HepG2 (cell line): ENCODE data around the gene ETS2. TPM values are rescaled to one million over a fixed set of nuclear protein-coding genes. Genes with fewer than 3 reads are reported as not detected.

Experiments
- ATAC-seq: fragments of 200-7000 bp; cut with Tn5 transposase; 3 replicates; pipeline ENCODE4 v1.9.1; 2020; ENCODE audit warnings: mild to moderate bottlenecking, moderate library complexity
- BruUV-seq: library from RNA; stranded (reverse); fragments of 400-500 nt; replicated peaks from 2 replicates; lab custom pipeline; 2021; lab: Mats Ljungman, UMichigan
- CTCF ChIA-PET: fragments of 300-600 bp; formaldehyde crosslinking; extraction: SDS; loops from one replicate; lab custom pipeline; 2021; ENCODE audit warnings: low total read pairs, inconsistent platforms, low intra/inter-chr PET ratio; lab: Yijun Ruan, JAX
- POLR2A ChIA-PET: fragments of 350-600 bp; sonication (Branson Sonifier 250); formaldehyde crosslinking; loops from one replicate; lab custom pipeline; 2020; ENCODE audit warnings: antibody characterized with exemption, inconsistent platforms; lab: Yijun Ruan, JAX
- DNase-seq: peaks from one replicate; pipeline ENCODE4 v3.0.0-alpha.2; 2015; ENCODE audit warnings: low spot score
- FAIRE-seq: peaks from 3 replicates; lab custom pipeline; 2011; peaks lifted over from hg19 to GRCh38; lab: Jason Lieb, UNC
- H2AFZ ChIP-seq: one replicate; pipeline ENCODE4 v1.6.1; 2011; ENCODE audit warnings: low read length, inconsistent platforms
- H3K27ac ChIP-seq: fragments of 300-600 bp; 3 replicates; pipeline ENCODE4 v1.8.0; 2011; ENCODE audit warnings: mixed run types, mild to moderate bottlenecking, mixed read lengths, low read length, inconsistent platforms; ENCODE audit not compliant: insufficient read depth; ENCODE audit errors: extremely low read length
- H3K27me3 ChIP-seq, 2 experiments: fragments of 200-600 bp in 1 of 2; 2 replicates in 1 of 2; 3 replicates in 1 of 2; pipeline versions ENCODE4 v1.6.0 to v1.8.0; 2011; ENCODE audit warnings: low read length in 2 of 2, mild to moderate bottlenecking in 2 of 2, moderate library complexity in 2 of 2, inconsistent platforms in 1 of 2; ENCODE audit not compliant: insufficient read depth in 2 of 2, control insufficient read depth in 1 of 2
- H3K36me3 ChIP-seq, 2 experiments: fragments of 200-600 bp in 1 of 2; replicated peaks in 1 of 2; 2 replicates in 1 of 2; 3 replicates in 1 of 2; pipeline versions ENCODE4 v1.5.1 to v1.8.0; 2011; ENCODE audit warnings: low read length in 2 of 2, inconsistent platforms in 1 of 2; ENCODE audit not compliant: insufficient read depth in 2 of 2, control insufficient read depth in 1 of 2
- H3K4me1 ChIP-seq: 2 replicates; pipeline ENCODE4 v1.5.1; 2012; ENCODE audit warnings: low read length, inconsistent platforms; ENCODE audit not compliant: insufficient read depth
- H3K4me2 ChIP-seq: 2 replicates; pipeline ENCODE4 v1.6.0; 2011; ENCODE audit warnings: low read depth, low read length, inconsistent platforms
- H3K4me3 ChIP-seq, 3 experiments: fragments of 200-600 bp in 1 of 3; sonication (generic), shearing (Covaris generic) in 1 of 3; replicated peaks in 1 of 3; 2 replicates each; pipeline ENCODE4 v1.5.1; 2011 to 2016; ENCODE audit warnings: low read length in 3 of 3, inconsistent platforms in 2 of 3, low read depth in 2 of 3, mild to moderate bottlenecking in 2 of 3, control low read depth in 1 of 3, mixed read lengths in 1 of 3; ENCODE audit not compliant: insufficient read depth in 1 of 3
- H3K79me2 ChIP-seq: one replicate; pipeline ENCODE4 v1.6.1; 2011; ENCODE audit warnings: low read length, inconsistent platforms; ENCODE audit not compliant: insufficient read depth
- H3K9ac ChIP-seq: 2 replicates; pipeline ENCODE4 v1.6.0; 2011; ENCODE audit warnings: mild to moderate bottlenecking, low read depth, low read length, inconsistent platforms; ENCODE audit not compliant: insufficient read depth
- H3K9me3 ChIP-seq: 2 replicates; pipeline ENCODE4 v1.5.1; 2012; ENCODE audit warnings: mild to moderate bottlenecking, low read length
- H4K20me1 ChIP-seq: 2 replicates; pipeline ENCODE4 v1.6.0; 2011; ENCODE audit warnings: inconsistent platforms, mild to moderate bottlenecking, low read length, moderate library complexity; ENCODE audit not compliant: insufficient read depth
- FOXA3 ChIP-seq: IDR thresholded peaks from 2 replicates; pipeline ENCODE4 v1.6.1; 2016; ENCODE audit warnings: missing genetic modification reagents, missing compliant biosample characterization
- POLR2A ChIP-seq, 2 experiments: IDR thresholded peaks; 2 replicates each; pipeline ENCODE4 v1.6.1; 2011; ENCODE audit warnings: low read depth in 2 of 2, low read length in 2 of 2, mild to moderate bottlenecking in 1 of 2, moderate library complexity in 1 of 2; ENCODE audit not compliant: insufficient read depth in 1 of 2
- POLR2AphosphoS2 ChIP-seq: IDR thresholded peaks from 2 replicates; pipeline ENCODE4 v1.6.1; 2011; ENCODE audit warnings: low read depth, low read length, improper control_type of control experiment
- REL ChIP-seq: sonication (generic); formaldehyde crosslinking; conservative IDR thresholded peaks from 2 replicates; pipeline ENCODE4 v1.8.0; 2022; ENCODE audit warnings: mild to moderate bottlenecking, missing genetic modification reagents, moderate library complexity
- ZNF280B ChIP-seq: sonication (generic); formaldehyde crosslinking; IDR thresholded peaks from 2 replicates; pipeline ENCODE4 v1.5.0; 2020; ENCODE audit warnings: missing genetic modification reagents, mild to moderate bottlenecking, borderline replicate concordance
- ZNF34 ChIP-seq: sonication (generic); formaldehyde crosslinking; IDR thresholded peaks from 2 replicates; pipeline ENCODE4 v1.4.0; 2020; ENCODE audit warnings: mild to moderate bottlenecking, missing genetic modification reagents, borderline replicate concordance
- ZNF672 ChIP-seq: sonication (generic); formaldehyde crosslinking; IDR thresholded peaks from 2 replicates; pipeline ENCODE4 v1.8.1; 2022; ENCODE audit warnings: missing genetic modification reagents
- ZNF691 ChIP-seq: sonication (generic); formaldehyde crosslinking; IDR thresholded peaks from 2 replicates; pipeline ENCODE4 v1.4.0; 2020; ENCODE audit warnings: missing genetic modification reagents, low read depth, mild to moderate bottlenecking, borderline replicate concordance
- ZNF709 ChIP-seq: sonication (generic); formaldehyde crosslinking; IDR thresholded peaks from 2 replicates; pipeline ENCODE4 v1.5.0; 2020; ENCODE audit warnings: mild to moderate bottlenecking, missing genetic modification reagents
- ZNF878 ChIP-seq: sonication (generic); formaldehyde crosslinking; IDR thresholded peaks from 2 replicates; pipeline ENCODE4 v1.8.1; 2023; ENCODE audit warnings: mild to moderate bottlenecking, missing genetic modification reagents, moderate library complexity
- ZSCAN30 ChIP-seq: sonication (generic); formaldehyde crosslinking; IDR thresholded peaks from 2 replicates; pipeline ENCODE4 v1.5.0; 2020; ENCODE audit warnings: mild to moderate bottlenecking, missing genetic modification reagents
- WGBS: methylation state at CpG from one replicate; pipeline ENCODE4 v1.1.6; 2017; ENCODE audit warnings: low lambda C conversion rate; 5-methylcytosine and 5-hydroxymethylcytosine counted together
- in situ Hi-C: cut with HindIII; loops from 2 replicates; pipeline ENCODE4 v1.10.0; 2017; ENCODE audit warnings: low pct_unique_long_range_greater_than_20kb; ENCODE audit not compliant: extremely low pct_ligation_motif_present
- intact Hi-C: fragments of 100-400 bp; cut with micrococcal nuclease; formaldehyde crosslinking; loops from one replicate; pipeline ENCODE4 v1.10.0; 2022; ENCODE audit not compliant: unreplicated experiment
- polyA plus RNA-seq, 8 experiments: library from polyadenylated mRNA; depleted of rRNA in 3 of 8; stranded (reverse) in 7 of 8; unstranded in 1 of 8; fragments of >200 nt; fragmentation: Illumina TruSeq in 4 of 8; extraction: Trizol in 4 of 8; gene quantifications; 2 replicates each; pipeline versions ENCODE4 v1.2.1 to v1.2.3, GENCODE V29; 2011 to 2016; ENCODE audit warnings: low read depth in 4 of 8, missing spikeins in 1 of 8, mixed read lengths in 1 of 8; ENCODE audit not compliant: insufficient read depth in 1 of 8
- total RNA-seq, 5 experiments: library from RNA; depleted of rRNA; stranded (reverse); fragments of >200 nt; fragmentation: Illumina TruSeq; extraction: Trizol; gene quantifications; 2 replicates each; pipeline ENCODE4 v1.2.3, GENCODE V29; 2016; ENCODE audit warnings: low read depth in 1 of 5

The ETS2 gene
- total and polyA plus RNA-seq, 2 of the 13 experiments (the other 11 are each of a cell fraction or from before 2014, with no cell fraction given): 24.6 to 64.4 TPM

- Histone ChIP-seq H3K4me3 (no peak overlapping the region), H2AFZ (no peak overlapping the region), H3K36me3 (peaks cover 23 to 65% of the 10 kb centered on the region in 2 experiments), H3K27ac (no peak overlapping the region), H3K27me3 (no peaks in the 10 kb centered on the region; a peak in 1 of 5 replicates), H3K79me2 (peaks cover 81% of the 10 kb centered on the region), H3K9ac (peak overlapping the region; percentile 5; the same call in 1 of the 2 replicates), H3K9me3 (no peaks in the 10 kb centered on the region), H3K4me1 (peaks cover 75% of the 10 kb centered on the region), H3K4me2 (peak overlapping the region; percentile 85; the same call in 1 of the 2 replicates), H4K20me1 (peaks cover 53% of the 10 kb centered on the region)
- intact Hi-C loops: no loop called here
- ChIA-PET POLR2A (no interaction called here), CTCF (no interaction called here)
- BruUV-seq: no TSS peak
- 87% methylated on average over 8 of the region's 8 CpGs for WGBS
- in situ Hi-C loops: no loop called here
- no peak for TF ChIP-seq ZSCAN30 (CRISPR knock-in tag)
- no peak for TF ChIP-seq ZNF691 (CRISPR knock-in tag)
- no peak for TF ChIP-seq ZNF709
- TF ChIP-seq ZNF878 (CRISPR knock-in tag): no peak
- TF ChIP-seq ZNF34 (CRISPR knock-in tag): no peak
- no peak for TF ChIP-seq REL (CRISPR knock-in tag)
- no peak for TF ChIP-seq POLR2A (IDR thresholded peaks at IDR 0.05; ENCODE audit: insufficient read depth in 1 of 2, low read depth in 2 of 2, low read length in 2 of 2)
- no peak for TF ChIP-seq POLR2AphosphoS2
- no peak for TF ChIP-seq ZNF672 (CRISPR knock-in tag)
- no peak for ATAC-seq
- no peak for DNase-seq
- no peak for FAIRE-seq
These were observed 5.5 kb downstream of the ETS2 start for GRCh38 chr21:38811257-38811656.

GRCh38 chr21:38813143-38813542 lies 7.4 kb downstream of the ETS2 start:
- Histone ChIP-seq H3K79me2 (peaks cover 62% of the 10 kb centered on the region), H3K27me3 (no peaks in the 10 kb centered on the region), H4K20me1 (peaks cover 44% of the 10 kb centered on the region), H2AFZ (no peak overlapping the region), H3K4me1 (peaks cover 69% of the 10 kb centered on the region), H3K4me3 (no peak overlapping the region), H3K9me3 (no peaks in the 10 kb centered on the region), H3K27ac (no peak overlapping the region), H3K36me3 (peaks cover 30 to 84% of the 10 kb centered on the region in 2 experiments), H3K9ac (no peak overlapping the region), H3K4me2 (no peak overlapping the region)
- FAIRE-seq: no peak
- BruUV-seq: no TSS peak
- POLR2A ChIA-PET: interaction anchor here (0.6 to 1.0 kb wide), 2 partner anchors 12 to 208 kb away, joined by 3 to 4 read pairs; no protein-coding TSS in a partner anchor
- intact Hi-C loops: no loop called here
- DNase-seq: no peak
- WGBS: 94% methylated on average over 2 of the region's 2 CpGs
- in situ Hi-C loops: no loop called here
- CTCF ChIA-PET: no interaction called here
- TF ChIP-seq ZNF34 (CRISPR knock-in tag) (no peak), POLR2AphosphoS2 (peak; percentile 23; the same call in 1 of the 2 replicates), ZNF280B (CRISPR knock-in tag) (no peak), FOXA3 (no peak)
- TF ChIP-seq, all 625 proteins: peak for 1
- no peak for ATAC-seq
